HG03025 (cell line): Measurements from ENCODE around the gene CALM1.

Experiments
- ATAC-seq: cut with Tn5 transposase; IDR thresholded peaks from one replicate; pipeline ENCODE4 v1.9.1; 2021; ENCODE audit warnings: mild to moderate bottlenecking, moderate library complexity; ENCODE audit not compliant: unreplicated experiment, low FRiP score

The CALM1 gene

DNA sequence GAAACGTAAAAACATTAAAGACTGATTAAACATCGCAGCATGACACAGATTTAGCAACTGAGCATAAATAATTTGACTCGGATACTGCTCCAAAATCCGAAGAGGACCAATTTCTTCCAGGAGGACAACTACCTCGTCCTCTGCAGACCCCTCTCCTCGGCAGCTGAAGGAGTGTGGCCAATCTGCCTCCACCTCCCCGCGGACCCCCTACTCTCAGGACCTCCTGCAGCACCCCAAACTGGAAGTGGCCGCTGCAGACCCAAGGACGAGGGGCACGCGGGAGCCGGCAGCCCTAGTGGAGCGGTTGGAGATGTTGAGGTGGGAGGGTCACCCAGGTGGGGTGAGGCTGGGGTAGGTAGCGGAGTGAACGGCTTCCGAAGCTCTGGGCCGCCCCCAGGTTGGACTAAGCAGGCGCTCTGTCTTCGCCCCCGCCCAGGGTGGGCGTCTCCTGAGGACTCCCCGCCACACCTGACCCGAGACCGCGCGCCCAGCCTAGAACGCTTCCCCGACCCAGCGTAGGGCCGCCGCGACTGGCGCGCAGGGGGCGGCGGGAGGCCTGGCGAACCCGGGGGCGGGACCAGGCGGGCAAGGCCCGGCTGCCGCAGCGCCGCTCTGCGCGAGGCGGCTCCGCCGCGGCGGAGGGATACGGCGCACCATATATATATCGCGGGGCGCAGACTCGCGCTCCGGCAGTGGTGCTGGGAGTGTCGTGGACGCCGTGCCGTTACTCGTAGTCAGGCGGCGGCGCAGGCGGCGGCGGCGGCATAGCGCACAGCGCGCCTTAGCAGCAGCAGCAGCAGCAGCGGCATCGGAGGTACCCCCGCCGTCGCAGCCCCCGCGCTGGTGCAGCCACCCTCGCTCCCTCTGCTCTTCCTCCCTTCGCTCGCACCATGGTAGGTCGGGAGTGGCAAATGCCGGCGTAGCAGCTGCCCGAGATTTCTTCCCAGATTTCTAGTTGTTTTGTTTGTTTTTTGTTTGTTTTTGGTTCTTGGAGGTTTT, at the start of gene CALM1:
Gene CALM1 (plus strand): TSS at position 689 of the 999 bp plus-strand sequence. CDS start 202 bp downstream, at position 891.
- peak; percentile 61 for ATAC-seq

DNA sequence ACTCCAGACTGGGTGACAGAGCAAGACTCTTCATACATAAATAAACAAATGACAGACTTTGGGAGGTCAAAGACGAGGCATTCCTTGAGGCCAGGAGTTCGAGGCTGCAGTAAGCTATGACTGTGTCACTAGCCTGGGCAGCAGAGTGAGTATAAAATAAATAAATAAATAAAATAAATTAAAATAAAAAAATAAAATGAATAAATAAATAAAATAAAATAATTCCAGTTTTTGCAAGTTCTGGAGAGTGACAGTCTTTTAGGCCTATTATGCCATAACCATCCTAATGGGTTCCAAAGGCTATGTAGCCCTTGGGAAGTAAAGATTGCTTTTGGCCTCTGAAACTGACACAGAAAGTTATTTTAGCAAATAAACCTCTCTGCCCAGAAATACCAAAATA, 48.6 kb upstream of the CALM1 start:
- no peak for ATAC-seq

DNA sequence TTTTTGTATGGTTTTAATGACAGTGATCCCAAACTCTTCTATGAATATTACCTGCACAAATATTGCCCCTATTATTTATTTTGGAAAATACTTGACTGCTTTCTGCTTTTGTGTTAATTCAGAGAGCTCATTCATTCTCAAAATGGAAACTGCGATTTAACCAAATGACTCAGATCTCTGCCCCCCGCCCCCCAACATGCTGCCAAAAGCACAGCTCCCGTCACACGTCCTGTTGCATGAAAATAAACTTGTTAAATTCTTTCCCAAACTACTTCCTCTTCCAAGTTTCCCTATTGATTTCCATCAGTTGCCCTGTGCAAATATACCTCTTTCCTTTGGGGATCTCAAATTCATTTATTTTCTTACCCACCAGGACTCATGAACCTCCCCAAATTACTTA, 47.1 kb upstream of the CALM1 start:
- ATAC-seq, result no peak

DNA sequence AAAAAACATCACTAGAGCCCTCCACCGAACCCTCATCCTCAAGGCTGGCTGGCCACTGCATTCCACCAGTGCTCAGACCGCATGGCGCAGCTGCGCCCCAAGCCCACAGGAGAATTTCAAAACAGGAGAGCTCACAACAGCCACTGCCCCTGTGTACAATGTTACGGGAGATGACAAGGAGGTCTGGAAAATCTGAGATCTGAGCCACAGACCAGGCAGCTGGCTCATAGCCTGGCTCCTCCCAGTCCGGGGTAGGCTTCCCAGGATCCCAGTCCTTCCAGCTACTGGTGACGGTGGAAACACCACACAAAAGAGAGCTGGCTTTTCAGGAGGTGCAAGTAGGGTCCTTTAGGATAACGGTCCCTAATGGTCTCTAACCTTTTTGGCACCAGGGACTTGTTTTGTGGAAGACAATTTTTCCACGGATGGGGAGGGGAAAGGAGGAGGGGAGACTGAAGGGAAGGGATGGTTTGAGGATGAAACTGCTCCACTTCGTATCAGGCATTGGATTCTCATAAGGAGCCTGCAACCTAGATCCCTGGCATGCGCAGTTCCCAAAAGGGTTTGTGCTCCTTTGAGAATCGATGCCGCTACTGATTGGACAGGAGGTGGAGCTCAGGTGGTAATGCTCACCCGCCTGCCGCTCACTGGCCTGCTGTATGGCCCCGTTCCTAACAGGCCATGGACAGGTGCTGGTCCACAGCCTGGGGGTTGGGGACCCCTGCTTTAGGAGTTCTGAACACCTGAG, 42.1 kb upstream of the CALM1 start:
- no peak for ATAC-seq

DNA sequence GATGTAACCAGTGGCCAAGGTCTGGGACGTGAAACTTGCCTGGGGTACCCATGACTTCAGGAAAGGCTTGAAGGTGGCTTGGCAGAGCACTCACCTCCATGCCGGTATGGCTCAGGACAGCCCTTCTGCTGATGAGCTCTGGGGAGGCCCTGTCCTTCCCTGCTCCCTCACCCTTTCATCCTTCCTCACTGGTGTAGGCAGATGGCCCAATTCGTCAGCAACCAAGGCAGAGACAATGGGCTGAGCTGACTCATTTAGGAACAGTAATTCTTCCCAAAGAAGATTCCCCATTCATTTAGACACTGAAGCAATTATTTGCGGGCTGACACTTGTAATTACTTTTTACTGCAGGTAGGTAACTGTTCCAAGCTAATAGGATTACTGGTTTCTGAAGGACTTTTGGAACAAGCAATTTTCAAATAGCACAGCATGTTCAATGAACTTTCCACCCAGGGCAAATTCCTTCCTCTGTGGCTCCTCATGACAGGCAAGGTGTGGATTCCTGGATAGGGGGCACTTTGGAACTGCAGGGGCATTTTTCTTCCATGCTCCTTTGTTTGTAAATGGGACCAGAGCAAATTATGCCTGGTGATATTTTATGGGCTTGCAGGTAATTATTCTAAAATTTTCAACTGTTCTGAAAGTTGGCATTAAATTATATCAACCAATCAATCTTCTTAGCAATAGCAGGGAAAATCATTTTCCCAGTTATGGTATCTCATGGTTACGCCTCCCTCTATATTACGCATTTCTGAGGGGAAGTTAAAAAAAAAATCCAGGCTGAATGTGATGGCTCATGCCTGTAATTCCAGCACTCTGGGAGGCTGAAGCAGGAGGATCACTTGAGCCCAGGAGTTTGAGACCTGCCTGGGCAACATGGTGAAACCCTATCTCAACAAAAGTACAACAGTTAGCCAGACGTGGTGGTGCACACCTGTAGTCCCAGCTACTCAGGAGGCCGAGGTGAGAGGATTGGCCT, 41.0 kb upstream of the CALM1 start:
- ATAC-seq, result no peak

GRCh38 chr14:90356925-90357324, 39.9 kb upstream of the CALM1 start:
- no peak for ATAC-seq

DNA sequence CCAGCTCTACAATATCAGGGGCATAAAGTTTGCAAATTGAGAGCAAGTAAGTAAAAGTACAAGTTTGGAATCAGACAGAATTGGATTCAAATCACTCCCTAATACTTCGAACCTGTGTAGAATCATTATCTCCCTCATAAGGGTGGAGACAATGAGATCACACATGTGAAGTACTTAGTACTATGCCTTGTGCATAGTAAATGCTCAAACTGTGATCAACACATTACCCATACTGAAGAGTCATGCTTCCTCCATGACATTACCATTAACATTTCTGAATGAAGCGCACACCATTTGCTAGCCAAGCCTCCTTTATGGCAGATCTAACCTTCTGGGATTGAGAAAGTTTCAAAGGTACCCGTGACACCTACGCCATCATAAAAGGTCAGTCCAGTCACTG, 38.5 kb upstream of the CALM1 start:
- no peak for ATAC-seq

- no peak for ATAC-seq
Measured at GRCh38 chr14:90361865-90362557, 34.8 kb upstream of the CALM1 start.

GRCh38 chr14:90362558-90362896, 34.3 kb upstream of the CALM1 start:
- ATAC-seq, result no peak

DNA sequence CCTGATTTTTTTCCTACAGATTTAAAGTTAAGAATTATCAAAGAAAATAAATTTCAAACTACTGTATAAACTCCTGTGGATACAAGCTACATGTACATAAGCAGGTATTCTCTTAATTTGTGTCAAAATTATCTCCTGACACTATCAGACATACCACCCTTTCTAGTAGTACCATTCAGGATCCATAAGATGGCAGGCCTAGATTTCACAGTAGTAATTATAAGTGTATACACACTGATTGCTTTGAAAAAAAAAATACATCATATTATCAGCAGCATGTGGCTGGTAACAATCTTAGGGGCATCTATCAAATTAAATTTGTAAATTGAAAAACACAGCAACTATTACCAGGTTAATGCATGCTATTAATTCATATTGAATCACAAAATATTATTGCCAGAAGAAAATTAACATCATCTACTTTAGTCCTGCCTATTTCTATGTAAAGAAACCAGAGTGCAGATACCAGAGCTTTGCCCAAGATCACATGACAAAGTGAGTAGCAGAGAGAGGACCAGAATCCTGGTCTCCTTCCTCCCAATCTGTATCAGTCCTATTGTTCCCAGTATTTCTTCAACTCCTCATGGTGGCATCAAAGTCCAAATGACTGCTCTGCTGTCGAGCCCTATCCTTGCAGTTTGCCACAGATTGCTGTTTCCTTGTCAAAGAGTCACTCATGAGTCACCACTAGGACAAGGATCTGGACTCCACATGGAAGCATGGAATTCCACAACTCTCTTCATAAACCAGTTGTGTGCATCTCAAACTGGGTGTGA, 27.7 kb upstream of the CALM1 start:
- no peak for ATAC-seq

GRCh38 chr14:90373887-90374286, 22.9 kb upstream of the CALM1 start:
- no peak for ATAC-seq

DNA sequence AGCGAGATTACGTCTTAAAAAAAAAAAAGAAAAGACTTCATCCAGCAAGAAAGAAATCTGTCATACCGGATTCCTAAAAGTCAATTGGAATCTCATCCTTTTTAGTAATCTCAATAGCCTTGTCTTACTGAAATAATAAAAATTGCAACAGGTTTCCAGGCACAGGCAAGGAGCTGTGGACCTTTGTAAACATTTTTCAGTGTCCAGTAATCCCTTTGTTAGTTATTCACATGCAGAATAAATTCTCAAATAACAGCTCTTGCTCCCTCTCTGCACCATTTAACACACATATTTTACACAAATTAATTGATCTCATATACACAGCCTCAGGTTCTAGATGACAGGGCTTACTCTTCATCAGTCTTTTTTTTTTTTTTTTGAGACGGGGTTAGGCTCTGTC, 22.0 kb upstream of the CALM1 start:
- no peak for ATAC-seq

DNA sequence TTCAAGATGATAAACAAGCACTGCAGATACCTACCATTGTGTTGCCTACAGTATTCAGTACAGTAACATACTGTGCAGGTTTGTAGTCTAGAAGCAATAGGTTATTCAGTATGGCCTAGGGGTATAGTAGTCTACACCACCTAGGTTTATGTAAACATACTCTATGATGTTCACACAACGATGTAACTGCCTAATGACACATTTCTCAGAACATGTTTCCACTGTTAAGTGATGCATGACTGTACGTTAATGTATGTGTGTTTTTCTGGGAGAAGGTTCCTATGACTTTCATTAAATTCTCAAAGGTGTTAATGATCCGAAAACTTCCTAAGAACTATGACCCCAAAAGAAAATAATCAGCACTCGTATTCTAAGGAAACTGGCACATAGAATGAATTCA, 20.9 kb upstream of the CALM1 start:
- ATAC-seq, result no peak

- ATAC-seq, result no peak
Measured at GRCh38 chr14:90378249-90378648, 18.6 kb upstream of the CALM1 start.

DNA sequence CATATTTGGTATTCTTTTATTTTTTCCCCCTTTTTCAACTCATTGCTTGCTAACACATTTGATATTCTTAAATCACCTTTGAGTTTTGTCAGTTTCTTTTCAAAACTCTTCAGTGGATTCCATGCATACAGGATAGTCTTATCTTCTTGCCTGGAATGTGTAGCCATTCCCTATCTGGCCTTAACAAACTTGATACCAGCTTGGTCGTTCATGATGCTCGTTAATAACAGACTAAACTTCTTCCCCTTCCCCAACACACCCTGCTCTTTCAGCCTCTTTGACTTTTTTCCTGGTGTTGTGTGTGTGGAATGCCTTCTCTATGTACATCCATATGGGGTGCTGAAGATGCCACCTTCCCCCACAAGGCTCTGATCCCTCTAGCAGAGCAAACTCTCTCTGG, 17.7 kb upstream of the CALM1 start:
- no peak for ATAC-seq

DNA sequence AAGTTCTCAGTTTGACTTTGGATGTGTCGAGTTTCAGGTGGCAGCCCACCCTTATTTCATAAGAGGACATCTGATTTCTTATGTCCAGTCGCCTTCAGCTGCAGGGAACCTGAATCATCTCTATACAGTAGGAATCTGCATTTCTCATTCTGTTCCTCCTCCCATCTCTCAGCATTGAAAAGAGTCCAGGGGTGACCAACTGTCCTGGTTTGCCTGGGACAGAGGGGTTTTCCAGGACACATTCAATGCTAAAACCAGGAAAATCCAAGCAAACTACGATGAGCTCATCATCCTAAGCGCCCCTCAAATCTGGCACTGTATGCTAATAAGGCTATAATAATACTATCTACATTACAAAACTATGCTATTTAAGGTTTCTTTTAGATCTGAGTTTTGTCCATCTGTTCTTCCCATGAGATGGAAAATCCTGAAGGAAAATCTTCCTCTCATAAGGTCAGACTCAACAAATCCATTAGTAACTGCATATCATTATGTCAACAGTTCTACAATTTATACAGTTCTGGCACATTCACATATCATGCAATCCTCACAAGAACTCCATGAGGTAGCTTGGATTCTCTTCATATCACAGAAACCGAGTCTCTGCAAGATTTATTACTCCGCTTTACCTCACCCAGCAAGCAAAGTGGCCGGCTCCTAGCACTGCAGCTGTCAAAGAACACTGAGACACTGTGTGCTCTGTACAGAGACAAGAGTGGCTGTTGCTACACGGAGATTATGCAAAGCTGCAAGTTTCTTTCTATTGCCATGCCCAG, 15.6 kb upstream of the CALM1 start:
- no peak for ATAC-seq

DNA sequence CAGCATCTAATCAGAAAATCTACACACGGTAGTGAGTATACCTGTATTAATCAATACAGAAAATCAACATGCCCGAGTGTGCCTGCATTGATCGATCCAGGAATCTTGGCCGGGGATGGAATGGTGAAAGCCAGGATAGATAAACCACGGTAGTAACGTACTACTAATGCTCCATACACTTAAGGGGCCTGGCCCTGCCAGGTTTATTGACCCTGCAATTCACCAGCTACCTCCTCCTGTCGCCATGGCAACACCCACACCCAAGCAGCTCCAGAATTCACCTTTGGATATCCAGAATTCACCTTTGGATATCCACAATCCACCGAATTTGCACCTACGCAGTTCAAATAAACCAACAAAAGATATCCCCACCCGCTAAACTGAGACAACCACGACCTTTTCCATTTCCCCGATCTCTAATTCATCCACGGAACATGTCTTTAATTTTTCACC, 14.8 kb upstream of the CALM1 start:
- no peak for ATAC-seq

- peak; percentile 0 for ATAC-seq
Measured at GRCh38 chr14:90382491-90383125, 14.2 kb upstream of the CALM1 start.
